HG03432 (cell line): ENCODE measurements around the gene RAG1.

Experiments
- ATAC-seq: cut with Tn5 transposase; IDR thresholded peaks from one replicate; pipeline ENCODE4 v1.9.1; 2021; ENCODE audit warnings: mild to moderate bottlenecking, moderate library complexity; ENCODE audit not compliant: unreplicated experiment

Gene RAG1

GRCh38 chr11:36588099-36588498 is 20.3 kb downstream of the RAG1 start:
- no peak for ATAC-seq

GRCh38 chr11:36590513-36590912 is 22.7 kb downstream of the RAG1 start:
- ATAC-seq, result no peak

GRCh38 chr11:36591433-36591832 is 23.6 kb downstream of the RAG1 start:
- no peak for ATAC-seq

- ATAC-seq, result peak; percentile 95
These were observed 26.6 kb downstream of the RAG1 start, which contains the start of gene IFTAP for GRCh38 chr11:36594316-36594989. Gene IFTAP (plus strand): TSS chr11:36594502. CDS start chr11:36610104, 15,602 bp downstream.

- ATAC-seq, result no peak
These were observed 29.1 kb downstream of the RAG1 start for GRCh38 chr11:36596880-36597279.

- no peak for ATAC-seq
These were observed 30.2 kb downstream of the RAG1 start, which contains the start of gene RAG2 for GRCh38 chr11:36598051-36598450. Gene RAG2 (minus strand): TSS chr11:36598236. CDS start chr11:36594168, 4,068 bp downstream.

- no peak for ATAC-seq
These were observed 32.4 kb downstream of the RAG1 start for GRCh38 chr11:36600180-36600579.

- no peak for ATAC-seq
These were observed 33.3 kb downstream of the RAG1 start for GRCh38 chr11:36601155-36601554.

- ATAC-seq, result no peak
These were observed 34.3 kb downstream of the RAG1 start for GRCh38 chr11:36602135-36602534.

GRCh38 chr11:36605221-36606216 is 37.7 kb downstream of the RAG1 start:
- peak; percentile 83 for ATAC-seq

- ATAC-seq, result no peak
These were observed 40.8 kb downstream of the RAG1 start for GRCh38 chr11:36608491-36609199.

GRCh38 chr11:36609383-36609782 is 41.6 kb downstream of the RAG1 start:
- no peak for ATAC-seq

GRCh38 chr11:36615826-36616225 is 48.0 kb downstream of the RAG1 start:
- ATAC-seq, result no peak

- no peak for ATAC-seq
These were observed 49.9 kb downstream of the RAG1 start for GRCh38 chr11:36617543-36618362.

GRCh38 chr11:36618363-36619047 is 50.7 kb downstream of the RAG1 start:
- ATAC-seq, result no peak

GRCh38 chr11:36619502-36619901 is 51.7 kb downstream of the RAG1 start:
- no peak for ATAC-seq

- no peak for ATAC-seq
These were observed 52.4 kb downstream of the RAG1 start for GRCh38 chr11:36620246-36620645.

- peak; percentile 85 for ATAC-seq
These were observed 54.8 kb downstream of the RAG1 start for GRCh38 chr11:36622431-36623136.

- ATAC-seq, result no peak
These were observed 55.7 kb downstream of the RAG1 start for GRCh38 chr11:36623494-36623893.
